ENCODE measurements around the gene PBX3.

The PBX3 gene

DNA sequence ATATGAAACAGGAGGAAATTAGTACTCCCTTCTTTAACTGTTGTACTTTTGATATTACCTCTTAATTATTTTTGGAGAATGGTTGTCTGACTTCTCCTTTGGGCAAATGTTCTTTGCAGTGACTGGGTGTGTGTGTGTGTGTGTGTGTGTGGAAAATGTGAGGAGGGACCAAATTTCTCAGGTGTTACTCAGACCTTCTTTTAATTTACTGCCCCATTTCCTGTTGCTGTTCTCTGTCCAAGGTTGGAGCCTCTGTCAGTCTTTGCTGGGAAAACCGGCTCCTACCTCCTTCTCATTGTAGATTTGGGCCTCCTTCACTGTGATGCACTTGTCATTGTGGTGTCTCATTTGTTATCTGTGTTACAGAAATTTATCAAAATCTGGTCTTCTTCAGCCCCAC, 68.4 kb downstream of the PBX3 start:
- TF ChIP-seq ZNF274 (IDR thresholded peaks at IDR 0.05; ENCODE audit: low read depth, low read length): no peak
- H3K4me3 ChIP-seq (ENCODE audit: low read length): no peak overlapping the region

DNA sequence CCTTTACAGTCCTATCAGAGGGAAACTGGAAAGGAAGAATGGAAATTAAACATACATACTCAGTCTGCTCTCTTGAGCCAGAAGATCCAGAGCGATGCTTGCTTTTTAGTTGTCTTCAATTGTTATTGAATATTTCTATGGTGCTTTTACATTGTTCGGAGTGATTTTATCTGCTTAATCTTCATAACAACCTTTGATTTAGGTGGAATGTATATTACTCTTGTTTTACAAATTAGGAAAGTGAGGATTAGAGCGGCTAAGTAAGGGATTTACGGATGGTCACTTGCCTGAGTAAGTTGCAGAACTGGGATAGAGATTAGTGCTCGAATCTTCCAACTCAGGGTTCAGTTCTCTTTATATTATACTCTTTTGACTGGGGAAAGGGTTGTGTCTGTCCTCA, 69.1 kb downstream of the PBX3 start:
- no peak for TF ChIP-seq ZNF274 (IDR thresholded peaks at IDR 0.05; ENCODE audit: low read depth, low read length)
- no peak overlapping the region for H3K4me3 ChIP-seq (ENCODE audit: low read length)

DNA sequence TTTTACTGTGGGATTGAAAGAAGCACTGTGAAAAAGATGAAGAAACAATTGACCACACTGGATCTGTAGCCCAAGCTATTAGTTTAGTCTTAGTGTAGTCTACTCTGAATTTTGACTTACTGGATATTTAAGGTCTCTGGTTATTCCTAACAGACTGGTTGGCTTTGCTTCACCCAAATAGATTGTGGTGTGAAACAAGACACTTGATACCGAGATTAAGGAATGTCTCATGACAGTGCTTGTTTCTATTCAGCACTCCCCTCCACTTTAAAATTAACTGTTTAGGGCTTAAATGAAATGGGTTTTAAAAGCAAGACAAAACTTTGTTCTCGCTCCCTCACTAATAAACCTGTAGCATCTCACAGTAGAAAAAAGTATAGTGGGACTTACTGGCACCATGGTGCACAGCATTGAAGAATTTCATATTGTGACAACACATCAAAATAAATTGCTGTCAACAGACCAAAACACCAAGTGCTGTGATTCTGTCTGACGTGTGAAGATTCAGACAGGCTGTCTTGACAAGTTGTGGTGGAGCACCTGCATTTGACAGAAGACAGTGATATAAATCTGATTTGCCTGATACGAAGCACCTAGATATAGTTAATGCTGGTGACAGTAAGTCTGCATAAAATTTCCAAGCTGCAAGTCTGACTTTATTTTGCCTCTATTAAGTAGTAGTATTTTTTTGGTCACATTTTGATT, 73.1 kb downstream of the PBX3 start:
- no peak overlapping the region for H3K4me3 ChIP-seq (ENCODE audit: low read length)
- no peak for TF ChIP-seq ZNF274 (IDR thresholded peaks at IDR 0.05; ENCODE audit: low read depth, low read length)

DNA sequence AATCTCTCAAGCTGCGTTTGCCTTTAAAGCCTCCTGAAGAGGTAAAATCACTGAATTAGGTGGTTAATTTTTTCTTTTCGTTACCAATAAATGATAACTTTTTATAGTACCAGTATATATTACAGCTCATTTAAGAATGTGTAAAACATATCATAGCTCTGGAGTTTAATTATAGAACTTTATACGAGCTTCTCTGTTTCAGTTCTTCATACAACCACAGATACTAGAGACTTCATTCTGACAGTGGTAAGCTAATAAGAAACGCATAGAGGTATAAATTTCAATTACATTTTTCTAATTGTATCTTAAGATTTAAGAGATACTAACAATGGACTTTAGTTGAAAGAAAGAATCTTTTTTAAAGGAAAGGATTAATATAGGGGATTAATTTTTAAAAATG, 73.9 kb downstream of the PBX3 start:
- no peak overlapping the region; the same call in 1 of the 2 replicates for H3K4me3 ChIP-seq (ENCODE audit: low read length)
- no peak for TF ChIP-seq ZNF274 (IDR thresholded peaks at IDR 0.05; ENCODE audit: low read depth, low read length)

DNA sequence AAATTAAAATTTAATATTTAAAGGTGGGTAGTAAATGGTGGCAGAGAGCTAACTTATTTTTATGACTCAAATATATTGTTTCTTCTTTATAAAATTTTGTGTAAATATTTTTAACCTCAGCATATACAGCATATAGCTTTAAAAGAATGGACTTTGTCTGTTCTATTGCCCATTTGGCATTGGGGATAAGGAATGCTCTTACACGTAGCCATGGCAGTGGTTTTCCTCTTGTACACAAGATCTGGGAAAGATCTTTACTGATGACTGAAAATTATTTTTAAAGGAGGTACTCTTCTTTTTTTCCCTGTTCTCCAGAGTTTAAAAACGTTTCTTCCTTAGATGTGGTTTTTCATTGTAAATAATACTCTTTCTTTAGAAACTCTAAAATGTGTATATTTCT, 75.0 kb downstream of the PBX3 start:
- no peak for TF ChIP-seq ZNF274 (IDR thresholded peaks at IDR 0.05; ENCODE audit: low read depth, low read length)
- no peak overlapping the region for H3K4me3 ChIP-seq (ENCODE audit: low read length)

DNA sequence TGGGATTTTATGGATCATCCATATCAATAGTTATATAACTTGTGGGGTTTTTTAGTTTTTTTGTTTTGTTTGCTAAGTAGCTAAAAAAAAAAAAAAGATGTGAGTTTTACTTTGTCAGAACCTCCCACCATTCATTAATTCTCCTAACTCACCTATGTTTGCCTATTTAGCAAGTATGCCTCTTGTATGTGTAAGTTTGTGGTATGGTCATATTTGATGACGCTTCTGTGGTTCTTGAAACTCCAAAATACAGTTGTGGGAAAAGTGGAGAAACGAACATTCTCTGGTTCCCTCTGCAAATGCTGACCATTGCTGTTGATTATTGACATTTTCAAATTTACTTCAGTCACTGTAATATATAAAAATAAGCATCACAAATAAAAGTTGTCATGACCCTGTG, 75.7 kb downstream of the PBX3 start:
- TF ChIP-seq ZNF274 (IDR thresholded peaks at IDR 0.05; ENCODE audit: low read depth, low read length): no peak
- H3K4me3 ChIP-seq (ENCODE audit: low read length): no peak overlapping the region

DNA sequence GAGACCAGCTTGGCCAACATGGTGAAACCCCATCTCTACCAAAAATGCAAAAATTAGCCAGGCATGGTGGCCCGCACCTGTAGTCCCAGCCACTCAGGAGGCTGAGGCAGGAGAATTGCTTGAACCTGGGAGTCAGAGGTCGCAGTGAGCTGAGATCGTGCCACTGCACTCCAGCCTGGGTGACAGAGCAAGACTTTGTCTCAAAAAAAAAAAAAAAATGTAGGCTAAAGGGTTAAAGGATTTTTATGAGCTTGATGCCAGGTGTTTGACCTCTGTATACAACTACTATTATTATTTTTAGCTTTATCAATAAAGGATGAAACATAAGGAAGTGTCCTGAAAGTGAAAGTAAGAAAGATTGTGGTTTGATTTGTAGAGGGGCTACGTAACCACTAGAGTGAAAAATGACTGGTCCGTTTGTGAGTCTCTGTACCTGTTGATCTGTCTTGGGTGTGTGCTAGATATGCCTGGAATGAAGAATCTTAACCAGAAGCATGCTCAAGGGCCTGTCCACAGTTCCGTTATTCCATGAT, 76.8 kb downstream of the PBX3 start:
- H3K4me3 ChIP-seq (ENCODE audit: low read length): peak overlapping the region; percentile 6

DNA sequence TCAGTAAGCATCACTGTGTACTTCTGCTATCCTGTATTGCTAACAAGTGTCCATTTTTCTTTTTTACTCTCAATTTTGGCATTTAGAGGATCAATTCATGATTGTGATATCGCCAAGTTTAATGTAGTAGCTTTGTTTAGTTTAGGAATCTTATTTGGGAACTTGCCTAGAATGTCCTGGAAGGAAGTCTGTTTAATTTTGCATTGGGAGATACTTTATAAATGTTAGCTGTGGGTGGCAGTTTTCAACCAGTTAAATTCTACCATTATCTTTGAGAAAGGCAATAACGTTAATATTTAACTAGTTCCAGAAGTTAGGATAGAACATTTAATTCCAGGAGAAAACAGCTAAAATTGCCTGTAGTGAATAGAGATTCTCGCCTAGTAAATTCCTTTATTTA, 78.6 kb downstream of the PBX3 start:
- TF ChIP-seq ZNF274 (IDR thresholded peaks at IDR 0.05; ENCODE audit: low read depth, low read length): no peak
- H3K4me3 ChIP-seq (ENCODE audit: low read length): no peak overlapping the region

DNA sequence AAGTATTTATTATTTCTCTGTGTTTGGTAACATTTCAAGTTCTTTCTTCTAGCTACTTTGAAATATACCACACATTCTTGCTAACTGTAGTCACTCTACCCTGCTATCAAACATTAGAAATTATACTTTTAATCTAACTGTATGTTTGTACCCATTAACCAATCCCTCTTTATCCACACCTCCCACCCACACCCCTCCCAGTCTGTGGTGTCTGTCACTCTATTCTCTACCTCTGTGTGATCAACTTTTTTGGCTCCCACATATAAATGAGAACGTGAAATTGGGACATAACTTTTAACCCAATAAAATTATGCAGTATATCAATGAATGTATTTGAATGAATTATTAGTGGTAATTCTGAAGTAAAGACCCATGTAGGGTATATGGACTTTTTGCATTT, 79.7 kb downstream of the PBX3 start:
- TF ChIP-seq ZNF274 (IDR thresholded peaks at IDR 0.05; ENCODE audit: low read depth, low read length): no peak
- H3K4me3 ChIP-seq (ENCODE audit: low read length): no peak overlapping the region

DNA sequence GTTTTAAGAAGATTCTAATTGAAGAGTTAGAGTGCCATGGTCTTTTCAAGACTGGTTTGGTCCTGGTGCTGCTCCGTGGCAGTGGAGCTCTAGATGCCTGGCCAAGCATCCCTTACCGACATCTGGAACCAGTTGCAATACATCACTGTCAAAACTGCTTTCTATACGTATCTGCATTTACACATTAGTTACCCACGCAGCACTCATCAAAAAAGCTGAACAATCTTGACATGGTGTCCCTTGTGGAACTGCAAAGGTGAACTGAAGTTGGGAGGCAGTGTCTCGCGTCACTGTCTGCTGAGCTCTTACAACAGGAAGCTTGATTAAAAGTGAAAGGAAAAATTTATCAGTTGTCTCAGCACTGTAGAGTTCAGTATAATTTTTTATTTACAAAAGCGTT, 82.6 kb downstream of the PBX3 start:
- no peak for TF ChIP-seq ZNF274 (IDR thresholded peaks at IDR 0.05; ENCODE audit: low read depth, low read length)
- peak overlapping the region; percentile 75 for H3K4me3 ChIP-seq (ENCODE audit: low read length)

DNA sequence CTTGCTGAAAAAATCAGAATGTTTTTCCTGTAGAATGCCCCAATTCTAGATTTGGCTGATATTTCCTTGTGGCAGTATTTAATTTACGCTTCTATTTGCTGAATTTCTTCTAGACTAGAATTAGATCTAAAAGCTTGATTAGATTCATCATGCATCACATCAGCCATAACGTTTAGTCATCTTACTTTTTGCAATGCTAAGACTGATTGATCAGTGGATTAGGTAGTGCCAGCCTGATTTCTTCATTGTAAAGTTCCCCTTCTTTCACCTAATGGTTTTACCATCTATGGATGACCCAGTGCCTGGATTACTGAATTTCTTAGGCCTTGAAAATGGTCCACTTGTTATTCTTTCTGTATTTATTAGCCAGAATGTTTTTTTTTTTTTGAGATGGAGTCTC, 83.9 kb downstream of the PBX3 start:
- TF ChIP-seq ZNF274 (IDR thresholded peaks at IDR 0.05; ENCODE audit: low read depth, low read length): no peak
- H3K4me3 ChIP-seq (ENCODE audit: low read length): no peak overlapping the region

DNA sequence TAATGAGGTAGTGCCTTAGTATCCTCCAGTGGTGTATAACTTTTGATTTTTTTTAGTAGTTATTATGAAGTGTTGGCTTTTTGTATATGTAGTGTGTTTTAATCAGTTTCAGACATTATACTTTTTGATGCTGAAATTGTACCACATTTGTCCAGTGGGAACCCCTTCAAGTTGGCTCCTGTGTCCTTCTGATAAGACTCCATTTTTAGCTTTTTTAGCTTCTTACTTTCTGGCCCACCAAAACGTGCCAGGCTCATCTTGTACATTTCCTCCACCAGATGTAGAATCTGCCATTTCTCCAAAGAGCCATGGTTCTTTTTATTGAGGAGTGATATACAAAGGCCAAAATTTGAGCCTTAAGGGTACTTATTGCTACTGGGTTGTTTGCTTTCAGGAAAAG, 84.4 kb downstream of the PBX3 start:
- no peak overlapping the region for H3K4me3 ChIP-seq (ENCODE audit: low read length)
- TF ChIP-seq ZNF274 (IDR thresholded peaks at IDR 0.05; ENCODE audit: low read depth, low read length): no peak

DNA sequence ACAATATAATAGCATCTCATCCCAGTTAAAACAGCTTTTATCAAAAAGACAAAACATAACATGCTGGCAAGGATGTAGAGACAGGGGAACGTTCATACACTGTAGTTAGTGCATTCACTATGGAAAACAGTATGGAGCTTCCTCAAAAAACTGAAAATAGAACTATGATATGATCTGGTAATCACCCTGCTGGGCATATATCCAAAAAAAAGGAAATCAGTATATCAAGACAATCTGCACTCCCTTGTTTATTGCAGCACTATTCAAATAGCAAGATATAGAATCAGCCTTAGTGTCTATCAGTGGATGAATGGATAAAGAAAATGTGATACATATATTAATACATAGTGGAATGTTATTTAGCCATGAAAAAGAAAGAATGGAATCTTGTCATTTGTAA, 88.5 kb downstream of the PBX3 start:
- no peak for TF ChIP-seq ZNF274 (IDR thresholded peaks at IDR 0.05; ENCODE audit: low read depth, low read length)
- H3K4me3 ChIP-seq (ENCODE audit: low read length): no peak overlapping the region

DNA sequence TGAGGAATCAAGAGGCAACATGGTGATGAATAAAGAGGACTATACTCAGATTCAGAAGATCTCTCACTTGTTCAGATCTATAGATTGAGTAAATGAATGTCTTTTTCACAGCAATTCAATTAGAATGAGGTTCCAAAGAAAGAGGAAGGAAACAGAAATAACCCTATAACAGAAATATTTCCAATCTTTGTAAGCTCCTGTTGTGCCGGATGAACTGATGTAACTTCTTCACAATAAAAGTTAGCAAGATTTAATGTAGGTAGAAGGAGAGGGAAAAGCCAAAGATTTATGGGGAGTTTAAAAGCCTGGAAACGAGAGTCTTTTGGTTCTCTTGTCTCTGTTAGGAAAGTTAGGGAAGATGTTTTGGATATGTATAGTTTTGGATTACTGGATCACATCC, 92.1 kb downstream of the PBX3 start:
- H3K4me3 ChIP-seq (ENCODE audit: low read length): no peak overlapping the region
- no peak for TF ChIP-seq ZNF274 (IDR thresholded peaks at IDR 0.05; ENCODE audit: low read depth, low read length)

DNA sequence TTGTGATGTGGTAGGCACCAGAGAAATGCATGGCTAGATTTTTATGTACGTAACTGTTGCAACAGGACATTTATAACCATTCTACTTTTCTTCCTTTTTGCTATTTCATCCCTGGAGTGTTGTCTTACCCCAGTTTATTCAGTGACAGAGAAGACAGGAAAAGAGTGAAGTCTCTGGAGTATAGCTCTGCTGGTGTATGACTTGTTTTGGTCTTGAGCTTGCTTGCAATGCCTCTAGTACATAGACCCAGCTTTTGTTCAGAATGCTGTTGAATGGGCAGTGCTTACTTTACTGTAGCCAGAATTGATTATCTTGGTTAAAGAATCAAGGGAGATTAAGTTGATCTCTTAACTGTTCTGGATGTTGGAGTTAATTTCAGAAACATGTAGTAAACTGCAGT, 94.3 kb downstream of the PBX3 start:
- H3K4me3 ChIP-seq (ENCODE audit: low read length): no peak overlapping the region
- TF ChIP-seq ZNF274 (IDR thresholded peaks at IDR 0.05; ENCODE audit: low read depth, low read length): no peak

DNA sequence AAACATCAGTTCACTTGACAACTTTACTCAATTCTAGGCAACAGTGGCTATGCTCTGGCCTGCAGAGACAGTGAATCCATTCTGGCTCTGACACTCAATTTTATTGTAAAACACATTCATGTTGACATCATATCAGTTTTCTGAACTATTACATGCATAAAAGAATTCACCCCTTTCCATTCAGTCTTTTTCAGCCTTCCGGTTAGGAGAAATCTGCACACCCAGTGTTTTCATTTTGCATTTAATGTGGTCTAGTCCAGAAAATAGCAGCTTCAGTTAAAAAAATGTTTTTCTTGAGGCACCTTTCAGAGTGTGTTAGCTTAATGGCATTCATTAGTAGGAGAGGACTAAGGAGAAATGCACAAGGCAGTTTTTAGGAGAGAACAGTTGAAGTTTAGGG, 95.1 kb downstream of the PBX3 start:
- no peak for TF ChIP-seq ZNF274 (IDR thresholded peaks at IDR 0.05; ENCODE audit: low read depth, low read length)
- no peak overlapping the region for H3K4me3 ChIP-seq (ENCODE audit: low read length)

All from GM08714 (cell line).